ENCODE data around the gene CDK14.

CDK14 gene

GRCh38 chr7:90595801-90596670 lies at the start of gene CDK14:
Gene CDK14 (plus strand): TSS chr7:90596321. CDS start chr7:90596628, 307 bp downstream.
- DNase-seq: peak; percentile 71

GRCh38 chr7:90551036-90551435 lies 45.1 kb upstream of the CDK14 start:
- no peak for DNase-seq

GRCh38 chr7:90552521-90552920 lies 43.6 kb upstream of the CDK14 start:
- DNase-seq: no peak

GRCh38 chr7:90560730-90561129 lies 35.4 kb upstream of the CDK14 start:
- DNase-seq: no peak

- no peak for DNase-seq
Observed at GRCh38 chr7:90563286-90563685, 32.8 kb upstream of the CDK14 start.

GRCh38 chr7:90564455-90564854 lies 31.7 kb upstream of the CDK14 start:
- no peak for DNase-seq

GRCh38 chr7:90568213-90568612 lies 27.9 kb upstream of the CDK14 start:
- DNase-seq: no peak

- DNase-seq: no peak
Observed at GRCh38 chr7:90569368-90569767, 26.8 kb upstream of the CDK14 start.

- no peak for DNase-seq
Observed at GRCh38 chr7:90570373-90570959, 25.7 kb upstream of the CDK14 start.

GRCh38 chr7:90574146-90574819 lies 21.8 kb upstream of the CDK14 start:
- no peak for DNase-seq

- DNase-seq: no peak
Observed at GRCh38 chr7:90574820-90575187, 21.3 kb upstream of the CDK14 start.

GRCh38 chr7:90579181-90579688 lies 16.9 kb upstream of the CDK14 start:
- DNase-seq: no peak

GRCh38 chr7:90580051-90580450 lies 16.1 kb upstream of the CDK14 start:
- DNase-seq: no peak

- DNase-seq: no peak
Observed at GRCh38 chr7:90582164-90582563, 14.0 kb upstream of the CDK14 start.

- no peak for DNase-seq
Observed at GRCh38 chr7:90584378-90584777, 11.7 kb upstream of the CDK14 start.

- DNase-seq: no peak
Observed at GRCh38 chr7:90586091-90586490, 10.0 kb upstream of the CDK14 start.

GRCh38 chr7:90587766-90588165 lies 8.4 kb upstream of the CDK14 start:
- no peak for DNase-seq

GRCh38 chr7:90592033-90592432 lies 4.1 kb upstream of the CDK14 start:
- DNase-seq: no peak

- DNase-seq: no peak
Observed at GRCh38 chr7:90593205-90593604, 2.9 kb upstream of the CDK14 start.

- DNase-seq: no peak
Observed at GRCh38 chr7:90594751-90595317, 1.3 kb upstream of the CDK14 start.

- no peak for DNase-seq
Observed at GRCh38 chr7:90595342-90595800, 750 bp upstream of the CDK14 start.

- DNase-seq: no peak
Observed at GRCh38 chr7:90596671-90597562, 796 bp downstream of the CDK14 start.
